ENCODE results near the gene COA3.

COA3 gene

DNA sequence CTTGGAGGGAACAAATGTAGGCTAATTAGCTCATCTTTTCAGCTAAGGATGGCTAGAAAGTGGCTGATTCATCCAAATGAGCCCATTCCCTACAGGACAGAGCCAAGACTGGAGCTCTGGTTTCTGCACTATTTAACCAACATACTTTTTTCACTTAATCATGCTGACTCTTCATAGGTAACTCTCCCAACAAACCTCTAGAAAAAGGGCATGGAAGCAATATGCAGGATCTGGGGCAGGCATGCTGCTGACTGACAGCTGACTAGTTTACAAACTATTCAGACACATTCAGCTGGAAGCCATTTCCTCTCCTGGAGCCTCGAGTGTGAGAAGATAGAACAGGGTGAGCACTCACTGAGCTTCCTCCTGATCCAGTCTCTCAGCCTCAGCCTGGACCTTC is 19.4 kb upstream of the COA3 start:
- DNase-seq (ENCODE audit: low read depth in 2 of 2): no peak

DNA sequence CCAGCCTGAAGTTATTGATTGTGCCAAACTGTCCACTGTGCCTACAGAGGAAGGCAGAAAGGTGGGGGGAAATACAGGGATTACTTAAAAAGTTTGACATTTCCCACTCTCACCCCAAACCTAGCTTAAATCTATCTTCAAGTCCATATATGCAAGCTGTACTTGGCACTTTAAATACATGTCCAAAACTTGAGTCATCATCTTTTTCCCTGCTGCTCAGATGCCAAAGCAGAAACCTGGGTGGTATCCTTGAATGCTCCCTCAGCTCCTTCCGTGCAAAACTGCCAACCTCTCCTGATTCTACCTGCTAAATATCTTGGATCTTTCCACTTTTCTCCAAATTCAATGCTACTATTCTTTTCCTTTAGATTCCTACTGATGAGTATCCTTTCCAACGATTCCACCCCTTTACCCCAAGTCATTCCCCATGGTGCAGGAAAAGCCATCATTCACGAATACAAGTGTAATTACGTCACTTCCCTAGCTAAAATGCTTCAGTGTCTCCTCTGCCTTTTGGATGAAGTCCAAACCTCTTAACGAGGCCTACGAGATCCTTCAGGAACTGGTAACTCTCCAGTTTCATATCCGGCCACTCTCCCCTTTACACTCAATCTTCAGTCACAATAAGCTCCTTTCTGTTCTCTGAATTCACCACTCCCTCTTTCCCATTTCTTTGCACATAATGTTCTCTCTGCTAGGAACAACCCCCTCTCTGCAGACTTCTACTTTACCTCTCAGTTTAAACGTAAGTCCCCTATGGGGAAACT is 16.3 kb upstream of the COA3 start:
- no peak for DNase-seq (ENCODE audit: low read depth in 2 of 2)

DNA sequence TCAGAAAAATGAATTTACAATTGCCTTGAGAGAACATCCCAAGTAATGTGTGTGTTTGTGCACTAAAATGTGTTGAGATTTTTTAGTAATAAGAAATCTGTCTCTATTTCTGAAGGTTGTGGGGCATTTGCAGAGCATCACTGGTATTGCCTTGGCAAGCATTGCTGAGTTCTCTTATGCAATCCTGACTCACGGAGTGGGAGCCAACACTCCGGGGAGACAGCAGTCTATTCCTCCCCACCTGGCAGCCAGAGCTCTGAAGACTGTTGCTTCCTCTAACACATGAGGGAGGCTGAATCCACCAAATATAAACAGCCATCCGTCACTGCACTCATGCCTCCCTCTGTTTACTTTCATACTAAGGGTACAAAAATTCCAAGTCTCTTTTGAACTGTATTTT is 10.7 kb upstream of the COA3 start:
- DNase-seq (ENCODE audit: low read depth in 2 of 2): no peak

DNA sequence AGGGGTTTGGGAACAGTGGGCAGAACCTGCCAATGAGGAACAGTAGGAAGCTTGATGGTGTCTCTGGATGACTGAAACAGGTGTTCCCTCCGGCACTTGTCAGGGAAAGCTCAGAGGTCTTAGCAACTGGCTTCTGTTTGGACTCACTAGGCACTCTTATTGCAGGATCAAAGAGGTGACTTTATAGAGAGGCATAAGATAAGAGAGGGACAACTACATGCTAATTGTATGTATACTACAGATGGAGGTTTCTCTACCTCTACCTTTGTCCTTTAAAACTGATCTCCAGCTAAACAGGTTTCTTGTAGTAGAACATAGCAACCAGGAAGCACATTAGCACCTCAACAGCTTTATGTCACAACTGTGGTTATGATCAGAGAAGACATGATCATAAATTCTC is 7.7 kb upstream of the COA3 start:
- no peak for DNase-seq (ENCODE audit: low read depth in 2 of 2)

DNA sequence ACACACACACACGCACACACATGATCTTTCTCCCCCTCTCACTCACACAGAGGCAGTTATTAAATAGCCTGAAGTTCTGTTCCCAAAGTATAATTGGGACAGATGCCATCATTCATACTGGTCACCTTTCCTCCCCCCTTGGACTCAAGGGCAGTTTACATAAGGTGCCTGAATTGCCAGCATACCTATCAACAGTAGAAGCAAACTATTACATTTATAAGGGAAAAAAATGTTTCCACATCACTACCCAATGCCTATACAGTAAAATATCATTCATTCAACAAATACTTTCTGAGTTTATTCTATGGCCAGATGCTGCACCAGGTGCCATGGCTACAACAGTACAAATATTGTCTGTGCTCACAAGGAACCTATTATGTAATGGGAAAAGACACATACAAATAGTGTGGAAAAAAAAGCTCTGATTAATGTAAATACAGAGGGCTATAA is 6.4 kb upstream of the COA3 start:
- no peak for DNase-seq (ENCODE audit: low read depth in 2 of 2)

DNA sequence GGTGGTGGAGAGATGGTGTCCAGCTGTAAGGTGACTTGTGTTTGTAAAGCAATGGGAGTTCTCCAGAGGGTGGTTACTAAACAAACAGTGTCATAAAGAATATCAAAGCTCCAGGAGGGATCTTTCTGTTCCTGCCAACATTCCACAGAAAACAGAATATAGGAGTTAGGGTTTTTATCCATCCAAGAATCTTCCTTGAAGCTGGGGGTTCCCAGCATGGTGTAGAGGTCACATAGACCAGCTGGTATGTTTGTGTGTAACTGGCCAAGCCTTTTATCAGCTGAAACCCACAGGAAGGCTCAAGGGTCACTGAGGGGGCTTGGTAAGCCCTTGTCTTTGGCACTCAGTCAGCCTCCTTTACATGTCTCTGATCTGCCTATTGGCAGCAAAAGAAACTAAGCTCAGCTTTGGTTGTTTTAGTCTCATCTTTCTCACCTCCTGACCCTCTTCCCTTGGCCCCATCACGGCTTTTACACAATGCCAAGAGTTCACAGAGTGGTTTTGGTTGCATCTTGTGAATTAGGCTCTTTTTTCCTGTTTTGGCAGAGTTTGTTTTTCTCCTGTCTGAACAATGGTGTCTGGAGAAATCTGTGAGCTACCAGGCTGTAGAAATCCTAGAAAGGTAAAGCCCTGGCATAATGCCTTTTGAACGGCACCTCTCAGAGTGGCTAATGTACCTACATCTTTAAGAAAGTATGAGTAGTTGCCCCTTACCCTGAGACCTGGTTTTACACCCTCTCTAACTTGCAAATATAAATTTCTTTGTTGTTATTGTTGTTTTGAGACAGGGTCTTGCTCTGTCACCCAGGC is 4.8 kb upstream of the COA3 start:
- DNase-seq (ENCODE audit: low read depth in 2 of 2): no peak

DNA sequence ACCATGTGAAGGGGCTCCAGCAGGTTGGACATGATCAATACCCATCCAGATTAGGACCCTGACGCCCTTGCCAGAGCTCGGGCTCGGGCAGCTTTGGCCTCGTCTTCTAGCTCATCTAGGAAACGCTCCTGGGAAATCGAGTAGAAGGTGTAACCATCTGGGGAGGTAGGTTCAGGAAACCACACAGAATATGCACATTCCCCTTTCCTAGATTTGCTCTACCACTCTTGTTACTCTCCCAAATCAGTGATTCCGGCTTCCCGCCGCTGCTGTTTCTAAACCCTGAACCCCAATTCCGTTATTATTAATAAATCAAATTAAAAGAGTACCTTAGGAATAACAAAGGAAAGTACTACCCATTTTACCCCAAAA is 507 bp downstream of the COA3 start:
- DNase-seq (ENCODE audit: low read depth in 2 of 2): no peak

DNA sequence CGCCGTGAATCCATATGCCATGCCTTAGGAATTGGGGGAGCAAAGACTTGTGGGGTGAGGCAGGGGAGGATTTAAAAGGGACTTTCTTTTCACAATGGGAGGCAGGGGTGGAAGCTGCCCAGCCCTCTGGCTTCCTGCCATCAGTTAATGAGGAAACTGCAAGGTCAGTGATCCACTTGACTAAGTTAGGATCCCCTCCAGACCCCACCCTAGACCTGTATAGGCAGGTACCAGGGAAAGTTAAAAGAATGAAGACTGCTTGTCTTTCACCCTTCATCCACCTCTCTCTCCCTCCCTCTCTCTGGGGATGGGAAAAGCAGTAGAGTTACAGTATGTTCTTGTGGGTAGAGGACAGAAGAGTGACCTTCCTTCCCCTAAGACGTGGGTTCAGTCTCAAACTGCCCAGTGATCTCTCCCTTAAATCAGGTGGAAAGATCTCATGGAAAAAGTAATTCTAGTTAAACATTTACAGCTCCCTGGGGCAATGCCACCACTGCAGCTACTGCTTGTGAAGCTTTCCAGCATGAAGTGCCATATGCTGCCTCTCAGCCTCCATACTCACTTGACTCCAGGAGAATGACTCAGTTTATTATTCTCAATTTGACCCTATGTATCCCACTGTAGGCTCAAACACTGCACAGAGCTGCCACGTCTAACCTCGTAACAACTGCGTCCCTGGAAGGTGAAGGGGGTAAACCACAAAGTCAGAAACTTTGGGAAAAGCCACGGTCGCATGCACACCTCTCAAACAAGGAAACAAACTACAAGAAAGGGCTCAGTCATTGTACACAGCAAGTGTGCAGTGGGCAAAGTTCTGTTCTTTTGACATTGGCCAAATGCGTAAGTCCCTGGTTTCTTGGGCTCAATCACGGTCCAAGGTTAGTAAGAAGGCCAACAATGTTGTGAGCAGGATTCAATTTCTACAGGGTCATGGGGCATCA is 1.2 kb downstream of the COA3 start:
- DNase-seq (ENCODE audit: low read depth in 2 of 2): no peak

DNA sequence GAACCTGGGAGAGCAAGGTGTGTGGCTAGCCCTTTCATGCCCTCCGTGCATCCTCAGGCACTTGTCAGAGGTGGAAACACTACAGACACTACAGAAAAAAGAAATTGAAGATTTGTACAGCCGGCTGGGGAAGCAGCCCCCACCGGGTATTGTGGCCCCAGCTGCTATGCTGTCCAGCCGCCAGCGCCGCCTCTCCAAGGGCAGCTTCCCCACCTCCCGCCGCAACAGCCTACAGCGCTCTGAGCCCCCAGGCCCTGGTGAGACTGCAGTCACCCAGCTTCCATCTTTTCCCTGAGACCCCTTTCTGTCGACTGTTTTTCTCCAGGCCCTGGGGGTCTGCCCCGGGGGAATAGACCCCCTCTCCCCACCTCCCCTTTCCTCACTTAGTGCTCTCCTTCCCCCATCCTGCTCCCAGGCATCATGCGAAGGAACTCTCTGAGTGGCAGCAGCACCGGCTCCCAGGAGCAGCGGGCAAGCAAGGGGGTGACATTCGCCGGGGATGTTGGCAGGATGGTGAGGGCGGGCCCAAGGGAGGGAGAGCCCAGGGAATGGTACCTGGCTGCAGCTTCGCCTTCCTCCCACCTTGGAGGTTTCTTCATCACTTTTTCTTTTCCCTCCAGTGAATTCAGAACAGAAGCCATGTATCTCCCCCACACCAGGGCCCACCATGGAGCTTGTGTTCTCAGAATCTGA is 2.3 kb downstream of the COA3 start:
- no peak for DNase-seq (ENCODE audit: low read depth in 2 of 2)

DNA sequence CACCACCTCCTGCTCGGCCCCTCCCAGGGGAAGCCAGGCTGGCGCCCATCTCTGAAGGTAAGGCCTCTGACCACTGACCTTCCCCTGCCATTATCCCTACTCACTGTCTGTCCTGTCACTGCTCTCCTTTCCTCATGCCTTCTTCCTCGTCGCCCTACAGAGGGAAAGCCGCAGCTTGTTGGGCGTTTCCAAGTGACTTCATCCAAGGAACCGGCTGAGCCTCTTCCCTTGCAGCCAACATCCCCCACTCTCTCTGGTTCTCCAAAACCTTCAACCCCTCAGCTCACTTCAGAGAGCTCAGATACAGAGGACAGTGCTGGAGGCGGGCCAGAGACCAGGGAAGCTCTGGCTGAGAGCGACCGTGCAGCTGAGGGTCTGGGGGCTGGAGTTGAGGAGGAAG is 3.0 kb downstream of the COA3 start:
- DNase-seq (ENCODE audit: low read depth in 2 of 2): no peak

DNA sequence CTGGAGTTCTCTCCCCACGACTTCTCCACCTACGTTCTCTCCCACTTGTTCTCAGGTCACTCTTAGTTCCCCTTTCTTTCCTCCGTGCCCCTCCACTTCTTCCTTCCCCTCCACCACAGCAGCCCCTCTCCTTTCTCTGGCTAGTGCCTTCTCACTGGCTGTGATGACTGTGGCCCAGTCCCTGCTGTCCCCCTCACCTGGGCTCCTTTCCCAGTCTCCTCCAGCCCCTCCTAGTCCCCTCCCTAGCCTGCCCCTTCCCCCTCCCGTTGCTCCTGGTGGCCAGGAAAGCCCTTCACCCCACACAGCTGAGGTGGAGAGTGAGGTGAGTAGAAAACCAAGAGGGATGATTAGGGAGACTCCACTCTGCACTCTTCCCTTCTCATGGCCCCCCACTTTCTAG is 3.4 kb downstream of the COA3 start:
- DNase-seq (ENCODE audit: low read depth in 2 of 2): no peak

DNA sequence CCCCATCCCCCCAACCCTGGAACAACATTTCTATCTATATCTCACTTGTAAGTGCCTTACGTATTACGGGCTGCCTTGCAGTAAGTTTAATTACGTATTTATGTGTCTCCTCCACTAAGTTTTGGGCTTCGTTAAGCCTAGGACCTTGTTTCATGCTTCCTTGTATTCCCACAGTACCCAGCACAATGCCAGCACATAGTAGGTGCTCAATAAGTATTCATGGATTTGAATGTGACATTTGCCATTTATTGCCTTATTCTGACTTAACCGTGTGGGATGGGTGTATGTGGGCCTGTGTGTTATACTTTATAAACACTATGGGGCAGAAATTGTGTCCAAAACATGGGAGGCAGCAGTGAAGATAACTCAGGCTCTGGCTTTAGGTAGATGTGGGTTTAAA is 6.0 kb downstream of the COA3 start:
- DNase-seq (ENCODE audit: low read depth in 2 of 2): no peak

DNA sequence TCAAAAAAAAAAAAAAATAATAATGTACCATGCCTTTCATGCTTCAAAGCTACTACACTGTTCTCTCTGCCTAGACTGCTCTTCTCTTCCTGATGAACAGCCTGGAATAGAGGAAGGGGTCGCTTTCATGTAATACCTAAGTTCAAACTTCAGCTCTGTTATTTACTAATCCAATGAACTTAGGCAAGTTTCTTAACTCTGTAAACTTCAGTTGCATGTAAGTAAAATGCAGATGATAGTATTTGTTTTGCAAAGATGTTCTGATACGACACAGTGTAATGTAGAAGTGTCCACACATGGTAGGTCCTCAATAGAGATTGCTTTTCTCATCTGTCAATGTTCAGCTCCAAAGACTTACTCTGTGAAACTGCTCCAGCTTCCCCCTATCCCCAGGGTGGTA is 6.6 kb downstream of the COA3 start:
- no peak for DNase-seq (ENCODE audit: low read depth in 2 of 2)

DNA sequence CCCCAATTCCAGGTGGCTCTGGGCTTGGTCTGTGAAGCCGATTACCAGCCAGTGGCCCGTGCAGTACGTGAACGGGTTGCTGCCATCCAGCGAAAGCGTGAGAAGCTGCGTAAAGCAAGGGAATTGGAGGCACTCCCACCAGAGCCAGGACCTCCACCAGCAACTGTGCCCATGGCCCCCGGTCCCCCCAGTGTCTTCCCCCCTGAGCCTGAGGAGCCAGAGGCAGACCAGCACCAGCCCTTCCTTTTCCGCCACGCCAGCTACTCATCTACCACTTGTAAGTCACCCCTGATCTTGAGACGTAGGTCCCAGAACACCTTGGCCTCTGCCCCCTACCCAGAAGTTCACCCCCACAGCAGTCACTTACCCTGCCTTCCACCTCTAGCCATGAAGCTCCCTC is 11.2 kb downstream of the COA3 start:
- no peak for DNase-seq (ENCODE audit: low read depth in 2 of 2)

DNA sequence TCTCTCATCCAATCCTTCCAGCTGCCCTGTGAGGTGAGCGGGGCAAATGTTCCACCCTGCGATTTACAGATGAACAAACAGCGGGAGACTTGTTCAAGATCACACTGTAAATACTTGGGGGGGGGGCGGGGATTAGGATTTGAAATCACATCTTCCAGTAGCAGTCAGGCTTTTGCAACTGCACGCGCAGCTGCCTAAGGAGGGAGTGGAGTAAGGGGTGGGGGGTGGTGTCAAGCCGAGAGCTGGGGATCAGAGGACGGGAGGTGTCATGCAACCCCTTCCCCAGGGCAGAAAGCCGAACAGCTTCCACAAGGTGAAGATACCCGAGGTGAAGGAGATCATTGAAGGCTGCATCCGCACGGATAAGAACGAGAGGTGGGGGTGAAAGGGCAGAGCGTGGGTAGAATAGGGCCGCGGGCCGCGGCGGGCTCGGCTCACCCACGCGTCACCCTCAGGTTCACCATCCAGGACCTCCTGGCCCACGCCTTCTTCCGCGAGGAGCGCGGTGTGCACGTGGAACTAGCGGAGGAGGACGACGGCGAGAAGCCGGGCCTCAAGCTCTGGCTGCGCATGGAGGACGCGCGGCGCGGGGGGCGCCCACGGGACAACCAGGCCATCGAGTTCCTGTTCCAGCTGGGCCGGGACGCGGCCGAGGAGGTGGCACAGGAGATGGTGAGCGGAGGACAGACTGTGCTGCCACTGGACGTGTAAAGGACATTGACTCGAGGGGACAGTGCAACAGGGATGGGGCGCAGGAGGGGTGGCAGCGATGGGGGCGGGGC is 13.5 kb downstream of the COA3 start:
- no peak for DNase-seq (ENCODE audit: low read depth in 2 of 2)

DNA sequence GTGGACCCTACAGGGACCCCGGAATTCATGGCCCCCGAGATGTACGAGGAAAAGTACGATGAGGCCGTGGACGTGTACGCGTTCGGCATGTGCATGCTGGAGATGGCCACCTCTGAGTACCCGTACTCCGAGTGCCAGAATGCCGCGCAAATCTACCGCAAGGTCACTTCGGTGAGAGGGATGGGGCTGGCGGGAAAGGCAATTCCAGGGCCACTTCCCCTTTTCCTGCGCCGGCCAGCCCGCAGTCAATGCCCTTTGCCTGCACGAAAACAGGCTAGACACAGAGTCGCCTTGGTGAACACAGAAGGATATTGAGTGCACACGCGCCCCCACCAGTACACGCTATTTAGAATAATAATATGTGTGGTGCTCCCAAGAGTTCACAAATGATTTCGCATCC is 14.1 kb downstream of the COA3 start:
- no peak for DNase-seq (ENCODE audit: low read depth in 2 of 2)

DNA sequence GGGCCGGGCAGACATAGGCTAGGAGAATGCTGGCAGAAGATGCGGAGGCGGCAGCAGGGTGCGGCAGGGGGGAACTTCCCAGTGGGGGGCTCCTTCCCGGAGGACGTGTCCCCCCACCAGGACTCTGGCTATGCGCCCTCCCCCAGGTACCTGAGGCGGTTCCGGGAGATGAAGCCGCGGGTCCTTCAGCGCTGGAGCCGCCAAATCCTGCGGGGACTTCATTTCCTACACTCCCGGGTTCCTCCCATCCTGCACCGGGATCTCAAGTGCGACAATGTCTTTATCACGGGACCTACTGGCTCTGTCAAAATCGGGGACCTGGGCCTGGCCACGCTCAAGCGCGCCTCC is 14.7 kb downstream of the COA3 start:
- DNase-seq (ENCODE audit: low read depth in 2 of 2): no peak

DNA sequence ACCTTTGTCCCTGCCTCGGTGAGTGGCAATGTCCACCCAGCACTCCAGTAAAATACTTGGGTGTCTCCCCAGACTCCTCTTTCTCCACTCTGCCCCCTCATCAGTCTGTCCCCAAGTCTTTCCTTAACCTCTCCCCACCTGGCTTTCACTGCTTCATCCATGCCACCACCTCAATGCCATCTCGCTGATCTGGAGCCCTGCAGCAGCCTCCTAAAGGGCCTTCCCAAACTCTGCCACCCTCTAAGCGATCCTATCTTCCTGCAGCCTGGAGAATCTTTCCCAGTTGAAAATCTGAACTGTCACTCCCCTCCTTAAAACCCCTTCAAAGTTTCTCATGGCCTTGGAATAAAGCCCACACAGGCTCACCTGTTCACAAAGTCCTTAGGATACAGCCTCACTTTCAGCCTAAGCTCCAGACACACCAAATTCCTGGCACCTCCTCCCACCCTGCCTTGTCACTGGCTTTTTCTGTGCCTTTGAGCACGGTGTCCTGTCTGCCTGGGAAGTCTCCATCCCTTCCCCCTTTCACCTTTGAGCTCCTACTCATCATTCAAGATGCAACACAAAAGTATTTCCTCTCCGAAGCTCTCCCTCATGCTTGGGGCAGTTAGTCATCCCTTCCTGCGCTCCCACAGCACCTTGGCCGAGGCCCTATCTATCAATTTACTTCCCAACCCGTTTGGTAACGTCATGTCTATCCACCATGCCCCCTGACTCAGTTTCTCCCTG is 15.3 kb downstream of the COA3 start:
- no peak for DNase-seq (ENCODE audit: low read depth in 2 of 2)

DNA sequence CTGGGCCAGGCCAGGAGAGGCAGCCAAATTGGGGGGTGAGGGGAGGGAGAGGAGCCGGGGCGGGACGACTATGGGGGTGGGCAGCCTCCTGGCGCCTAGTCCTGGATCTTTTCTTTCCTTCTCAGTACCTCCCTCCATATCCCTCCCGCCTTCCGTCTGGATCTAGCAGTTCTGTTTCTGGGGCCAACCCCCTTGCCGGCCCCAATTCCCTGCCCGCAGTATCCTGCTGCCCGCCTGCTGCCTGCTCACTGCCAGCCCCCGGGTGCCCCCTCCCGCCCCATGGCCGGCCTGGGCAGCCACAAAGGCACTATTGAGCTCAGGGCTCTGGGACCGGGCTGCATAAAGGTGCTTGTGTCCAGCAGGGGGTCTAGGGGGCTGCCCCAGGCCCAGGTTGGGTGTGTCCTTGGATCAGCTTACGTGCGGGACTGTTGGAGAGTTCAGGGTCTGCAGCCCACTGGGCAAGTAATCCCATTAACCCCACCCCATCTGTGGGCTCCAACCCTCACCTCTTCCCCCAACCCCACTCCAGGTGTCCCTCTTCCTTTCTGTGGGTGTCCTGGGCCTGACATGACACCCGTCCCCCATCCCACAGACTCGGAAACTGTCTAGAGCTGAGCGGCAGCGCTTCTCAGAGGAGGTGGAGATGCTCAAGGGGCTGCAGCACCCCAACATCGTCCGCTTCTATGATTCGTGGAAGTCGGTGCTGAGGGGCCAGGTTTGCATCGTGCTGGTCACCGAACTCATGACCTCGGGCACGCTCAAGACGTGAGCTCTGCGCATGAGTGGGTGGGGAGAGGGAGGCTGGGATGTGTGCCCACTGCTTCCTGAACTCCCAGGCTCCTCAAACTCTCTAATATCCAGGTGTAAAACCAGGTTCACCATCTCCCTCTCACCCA is 16.1 kb downstream of the COA3 start:
- no peak for DNase-seq (ENCODE audit: low read depth in 2 of 2)
